Omental fat pad (tissue), 4 donors: Measurements from ENCODE around the gene FOLR3. TPM values are rescaled to one million over a fixed set of nuclear protein-coding genes. Genes with fewer than 3 reads are reported as not detected.

Experiments used
- ATAC-seq: fragments of 150-250 bp; one replicate; pipeline ENCODE4 v1.9.1; 2016; ENCODE audit warnings: mild to moderate bottlenecking, moderate library complexity; ENCODE audit not compliant: low FRiP score
- DNase-seq: peaks from one replicate; pipeline ENCODE4 v3.0.0-alpha.2; 2019; ENCODE audit warnings: low spot score
- CTCF ChIP-seq, 3 donors: fragments of 450-650 bp; IDR thresholded peaks; one replicate each; pipeline ENCODE4 v1.5.1; 2016 to 2017; ENCODE audit warnings: antibody characterized with exemption in 3 of 3, mild to moderate bottlenecking in 3 of 3, moderate library complexity in 2 of 3
- total RNA-seq, 4 donors: library from RNA; depleted of rRNA; stranded (reverse); fragments of >200 nt; gene quantifications; one replicate each; pipeline ENCODE4 v1.1.0, GENCODE V29; 2016

FOLR3 gene
- total RNA-seq, 4 donors from 2014 or later = 25.7 TPM; not detected in 3

GRCh38 chr11:72102631-72102945 lies 32.9 kb upstream of the FOLR3 start:
- DNase-seq = no peak
- ATAC-seq = no peak
- TF ChIP-seq CTCF (IDR thresholded peaks at IDR 0.05) = no peak

- ATAC-seq (peak; percentile 99), DNase-seq (peak; percentile 99)
- TF ChIP-seq CTCF (IDR thresholded peaks at IDR 0.05) = peak in 1 of 3 donors; percentile 62
Observed at GRCh38 chr11:72102946-72103753, 32.4 kb upstream of the FOLR3 start, which contains the start of gene LAMTOR1. TSS of gene LAMTOR1 (minus strand) at chr11:72103297. CDS start at chr11:72103224, 73 bp downstream.

DNA sequence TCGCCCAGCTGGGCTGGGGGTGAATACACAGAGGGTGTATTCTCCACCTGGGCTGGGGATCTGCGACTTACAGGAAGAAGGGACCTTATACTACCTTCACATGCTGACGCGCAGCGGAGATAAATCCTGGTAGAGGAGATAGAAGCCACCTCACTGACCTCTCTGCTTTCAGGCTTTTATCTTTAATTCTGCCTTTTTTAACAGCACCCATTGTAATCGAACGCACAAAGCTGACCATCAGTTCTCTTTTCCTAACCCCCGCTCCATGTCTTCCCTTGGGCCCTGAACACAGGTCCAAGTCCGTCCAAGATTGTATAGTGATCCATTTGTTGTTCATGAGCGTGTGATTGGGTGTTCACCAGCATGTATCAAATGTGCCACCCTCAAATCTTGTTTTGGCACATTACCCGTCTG lies 31.8 kb upstream of the FOLR3 start:
- TF ChIP-seq CTCF (IDR thresholded peaks at IDR 0.05) = no peak
- ATAC-seq = no peak

DNA sequence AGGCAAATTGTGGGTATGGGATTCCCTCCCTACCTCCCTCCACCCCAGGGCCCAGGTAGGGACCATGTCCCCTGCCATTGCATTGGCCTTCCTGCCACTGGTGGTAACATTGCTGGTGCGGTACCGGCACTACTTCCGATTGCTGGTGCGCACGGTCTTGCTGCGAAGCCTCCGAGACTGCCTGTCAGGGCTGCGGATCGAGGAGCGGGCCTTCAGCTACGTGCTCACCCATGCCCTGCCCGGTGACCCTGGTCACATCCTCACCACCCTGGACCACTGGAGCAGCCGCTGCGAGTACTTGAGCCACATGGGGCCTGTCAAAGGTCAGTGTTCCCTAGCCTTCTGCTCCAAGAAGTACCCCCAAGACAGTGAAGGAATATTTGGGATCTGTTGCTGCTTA lies 29.6 kb upstream of the FOLR3 start, which contains the start of gene TOMT:
Gene TOMT, plus strand, starts transcription at position 37 of the 400 bp plus-strand sequence. Its CDS starts 28 bp downstream, at position 65.
- DNase-seq = no peak
- TF ChIP-seq CTCF (IDR thresholded peaks at IDR 0.05) = no peak
- no peak for ATAC-seq

More for the DNA sequence above, 31.8 kb upstream of the FOLR3 start:
- no peak for DNase-seq

GRCh38 chr11:72111300-72112142 lies 24.0 kb upstream of the FOLR3 start:
- no peak for DNase-seq

More at GRCh38 chr11:72111300-72112142, 24.0 kb upstream of the FOLR3 start:
- no peak for TF ChIP-seq CTCF (IDR thresholded peaks at IDR 0.05)
- peak; percentile 1 for ATAC-seq
